Activated CD4-positive, alpha-beta T cell treated with anti-CD3 and anti-CD28 coated beads, Interleukin-2, Interleukin-6, amounts not matched to agents 100 ng/mL and 50 ng/mL, durations not matched to agents 16 hours and 8 hours (primary cell): ENCODE measurements around the gene NODAL.

Experiments used
- DNase-seq: peaks from one replicate; pipeline ENCODE4 v3.0.0-alpha.2; 2020

The NODAL gene

DNA sequence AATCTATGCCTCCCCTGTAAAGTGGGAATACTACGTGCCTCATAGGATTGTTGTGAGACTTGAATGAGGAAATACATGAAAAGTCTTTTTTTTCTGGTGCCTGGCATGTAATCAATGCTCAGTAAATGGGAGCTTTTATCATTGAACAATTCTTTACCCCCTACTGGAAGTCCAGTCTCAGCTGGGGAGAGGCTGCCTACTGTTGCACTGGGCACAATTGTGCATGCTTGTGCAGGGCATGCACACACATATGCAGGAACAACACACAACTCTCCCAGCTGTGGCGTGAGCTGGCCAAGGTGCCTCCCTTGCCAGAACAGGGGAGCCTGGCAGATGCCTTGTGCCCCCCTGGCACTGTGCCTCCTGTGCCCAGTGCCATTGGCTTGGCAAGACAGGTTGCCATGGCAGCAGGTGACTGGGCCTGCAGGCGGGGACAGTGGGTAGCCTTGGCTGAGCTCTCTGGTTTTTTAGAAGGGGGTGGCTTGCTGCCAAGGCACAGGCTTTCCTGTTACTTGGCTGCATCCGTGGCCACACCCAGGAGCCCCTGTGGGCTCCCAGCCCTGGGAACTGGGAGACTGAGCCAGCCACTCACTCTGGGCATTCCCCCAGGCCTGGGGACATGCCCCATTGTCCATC lies 21.0 kb upstream of the NODAL start:
- no peak for DNase-seq

DNA sequence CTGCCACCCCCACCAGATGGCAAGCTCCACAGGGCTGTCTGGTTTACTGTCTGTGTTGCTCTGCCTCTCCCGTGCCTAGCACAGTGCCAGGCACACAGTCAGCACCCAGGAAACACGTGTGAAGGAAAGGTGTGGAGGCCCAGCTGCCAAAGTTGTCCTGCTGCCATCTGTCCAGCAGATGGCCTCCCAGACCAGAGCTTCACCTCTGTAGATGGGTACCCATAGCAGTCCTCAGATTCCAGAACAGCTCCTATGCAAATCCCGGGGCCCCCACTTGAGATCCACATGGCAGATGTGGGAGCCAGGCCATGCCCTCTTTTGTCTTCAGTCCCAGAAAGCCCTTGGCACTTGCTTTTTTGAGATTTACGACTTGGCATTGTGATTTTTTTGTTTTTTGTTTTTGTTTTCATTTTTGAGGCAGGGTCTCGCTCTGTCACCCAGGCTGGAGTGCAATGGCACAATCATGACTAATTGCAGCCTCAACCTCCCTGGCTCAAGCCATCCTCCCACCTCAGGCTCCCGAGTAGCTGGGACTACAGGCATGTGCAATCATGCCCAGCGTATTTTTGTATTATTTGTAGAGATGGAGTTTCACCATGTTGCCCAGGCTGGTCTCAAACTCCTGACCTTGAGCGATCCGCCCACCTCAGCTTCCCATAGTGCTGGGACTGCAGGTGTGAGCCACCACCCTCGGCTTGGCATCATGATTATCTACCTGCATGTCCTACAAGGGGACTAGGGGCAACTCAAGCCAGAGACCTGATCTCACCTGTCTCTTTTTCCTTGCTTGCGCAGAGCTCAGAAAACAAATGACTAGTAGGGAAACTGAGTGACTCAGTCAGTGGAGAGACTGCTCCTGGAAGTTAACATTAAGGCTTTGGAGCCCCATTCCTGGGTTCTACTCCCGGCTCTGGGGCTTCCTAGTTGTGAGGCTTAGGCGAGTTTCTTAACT lies 20.2 kb upstream of the NODAL start:
- peak; percentile 64 for DNase-seq

DNA sequence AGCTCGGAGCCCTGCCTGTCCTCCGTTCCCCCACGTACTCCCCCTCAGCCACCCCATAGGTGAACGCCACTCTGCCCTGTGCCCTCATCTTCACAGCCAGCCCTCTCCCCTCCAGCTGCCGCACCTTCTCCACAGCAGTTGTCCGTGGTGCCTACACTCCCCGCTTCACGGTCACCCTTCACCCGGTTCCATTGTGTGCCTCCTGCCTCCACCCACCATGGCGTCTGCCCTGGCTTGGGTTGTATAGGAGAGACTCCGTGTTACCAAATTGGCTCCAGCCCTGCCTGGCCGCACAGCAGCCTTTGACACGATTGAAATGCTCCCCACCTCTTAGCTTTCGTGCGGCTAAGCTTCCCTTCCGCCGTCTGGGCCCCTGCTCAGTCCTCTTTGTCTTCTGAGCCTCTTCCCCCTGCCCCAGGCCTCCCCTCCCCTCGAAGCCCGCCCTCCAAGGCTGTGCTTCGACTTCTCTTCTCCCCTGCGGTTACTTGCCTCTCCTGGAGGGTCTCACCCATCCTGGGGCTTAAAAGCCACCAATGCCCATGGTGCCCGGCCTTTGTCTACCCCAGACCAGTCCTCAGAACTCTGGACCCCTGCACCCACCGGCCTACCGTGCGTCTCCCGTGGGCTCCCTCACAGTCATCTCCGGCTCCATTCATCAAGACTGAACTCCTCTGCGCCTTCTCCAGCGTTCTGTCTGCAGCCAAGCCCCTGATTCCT lies 18.5 kb upstream of the NODAL start:
- DNase-seq, result no peak

DNA sequence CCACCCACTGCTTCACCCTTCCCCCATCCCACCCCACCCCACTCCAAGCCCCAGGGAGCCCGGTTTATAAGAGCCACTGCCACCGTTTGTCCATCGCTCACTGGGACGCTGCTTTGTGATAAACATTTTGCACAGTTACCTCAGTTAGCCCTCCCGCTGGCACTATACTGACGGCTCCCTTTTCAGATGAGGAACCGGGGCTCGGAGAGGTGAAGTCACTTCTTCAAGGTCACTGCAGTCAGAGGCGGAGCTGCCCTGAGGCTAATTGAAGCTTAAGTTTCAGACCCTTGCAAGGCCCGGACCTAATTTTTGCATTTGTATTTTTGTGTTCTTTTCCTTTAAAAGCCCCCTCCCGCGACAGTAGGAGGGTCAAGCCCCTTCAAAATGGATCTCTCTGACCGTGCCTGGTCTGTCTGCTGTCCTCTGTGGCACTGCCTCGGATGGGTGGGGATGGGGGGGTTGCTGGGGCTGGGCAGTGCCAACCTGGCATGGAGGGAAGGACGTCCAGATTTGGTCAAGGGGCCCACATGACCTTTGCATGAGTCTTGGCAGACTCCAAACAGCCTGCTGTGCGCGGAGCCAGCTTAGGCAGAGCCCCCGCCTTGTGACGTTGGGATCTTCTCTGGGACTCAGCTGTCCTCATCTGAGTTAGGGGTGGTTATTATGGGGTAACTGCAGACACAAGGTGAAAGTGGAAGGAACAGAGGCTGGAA lies 17.7 kb upstream of the NODAL start:
- no peak for DNase-seq

DNA sequence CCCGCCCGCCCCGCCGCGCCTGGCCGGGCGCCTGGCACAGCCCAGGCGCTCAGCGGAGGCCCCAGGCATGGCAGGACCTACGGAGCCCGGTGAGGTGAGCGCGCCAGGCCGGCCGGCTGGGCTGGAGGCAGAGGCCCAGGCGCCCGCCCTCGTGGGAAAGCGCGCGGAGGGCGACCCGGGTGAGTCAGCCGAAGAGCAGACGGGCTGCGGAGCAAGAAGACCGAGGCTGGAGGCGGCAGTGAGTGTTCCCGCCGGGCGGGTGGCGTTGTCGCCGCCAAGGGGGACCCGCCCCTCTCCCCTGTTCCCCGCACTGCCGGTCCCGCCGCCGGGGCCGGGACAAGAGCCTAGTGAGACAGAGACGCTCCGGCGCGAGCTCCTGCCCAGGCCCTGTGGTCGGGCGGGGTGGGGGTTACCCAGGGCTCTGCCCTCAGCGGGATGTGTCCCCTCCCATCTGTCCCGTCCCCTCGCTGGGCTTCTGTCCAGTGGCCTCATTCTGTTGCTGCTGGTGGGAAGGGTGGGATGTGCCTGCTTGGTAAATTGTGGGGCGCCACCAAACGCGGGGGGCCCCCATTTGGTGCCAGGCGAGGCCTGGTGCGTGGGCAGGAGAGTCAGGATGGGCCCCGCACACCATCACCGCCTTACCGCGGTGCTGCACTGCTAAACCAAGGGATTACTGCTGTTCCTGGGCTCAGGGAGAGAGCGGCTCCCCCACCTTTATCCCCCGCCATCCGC lies 17.0 kb upstream of the NODAL start:
- DNase-seq, result peak; percentile 28

DNA sequence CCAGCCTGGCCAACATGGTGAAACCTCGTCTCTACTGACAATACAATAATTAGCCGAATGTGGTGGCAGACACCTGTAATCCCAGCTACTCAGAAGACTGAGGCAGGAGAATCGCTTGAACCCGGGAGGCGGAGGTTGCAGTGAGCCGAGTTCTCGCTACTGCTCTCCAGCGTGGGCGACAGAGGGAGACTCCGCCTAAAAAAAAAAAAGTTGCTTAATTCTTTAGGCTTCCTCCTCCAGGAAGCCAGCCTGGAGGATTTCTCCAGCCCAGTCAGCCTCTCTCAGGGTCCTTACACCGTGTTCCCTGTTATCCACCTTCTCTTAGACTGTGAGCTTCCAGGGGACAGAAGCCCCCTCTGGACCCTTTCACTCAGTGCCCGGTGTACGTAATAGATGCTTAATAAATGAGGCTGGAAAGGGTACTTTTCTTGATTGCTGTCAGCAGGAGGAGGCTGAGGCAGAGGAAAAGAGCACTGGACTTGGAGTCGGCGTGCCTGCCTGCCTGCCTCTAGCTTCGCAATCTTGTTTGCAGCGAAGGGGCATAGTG lies 16.4 kb upstream of the NODAL start:
- DNase-seq, result no peak

DNA sequence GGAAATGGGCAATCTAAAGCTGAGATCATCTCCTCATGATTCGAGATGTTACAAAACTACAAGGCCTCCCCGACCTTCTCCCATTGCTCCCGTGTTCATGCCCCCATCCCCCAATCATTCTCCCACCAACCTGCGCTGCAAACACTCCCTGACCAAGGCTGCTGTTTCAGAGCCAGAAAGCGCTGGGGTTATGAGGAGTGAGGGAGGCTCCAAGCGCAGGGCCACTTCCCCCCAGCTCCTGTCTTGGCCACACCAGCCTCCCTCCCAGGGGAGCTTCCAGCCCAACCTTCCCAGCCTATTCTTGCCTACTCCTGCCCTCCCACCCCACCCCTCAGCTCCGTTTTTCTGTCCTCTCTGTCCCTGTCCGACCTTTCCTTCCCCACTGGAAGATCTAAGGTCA lies 14.7 kb upstream of the NODAL start:
- DNase-seq, result no peak

DNA sequence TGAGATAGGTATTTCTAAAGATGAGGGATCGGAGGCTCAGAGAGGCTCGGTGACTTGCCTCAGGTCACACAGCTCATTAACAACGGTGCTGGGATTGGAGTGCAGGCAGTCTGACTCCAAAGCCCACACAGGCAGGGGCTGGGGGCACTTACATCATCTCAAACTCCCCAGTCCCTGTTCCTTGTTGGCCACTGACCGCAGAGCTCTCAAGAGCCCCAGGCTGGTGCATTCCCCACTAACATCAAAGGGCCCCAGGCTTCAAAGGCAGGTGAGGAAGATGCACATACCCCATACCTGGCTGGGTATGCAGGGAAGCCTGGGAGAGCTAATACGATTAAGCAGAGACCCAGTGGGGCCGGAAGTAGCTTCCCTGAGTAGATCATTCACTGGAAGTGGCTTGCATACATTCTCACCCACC lies 13.7 kb upstream of the NODAL start:
- DNase-seq, result no peak

DNA sequence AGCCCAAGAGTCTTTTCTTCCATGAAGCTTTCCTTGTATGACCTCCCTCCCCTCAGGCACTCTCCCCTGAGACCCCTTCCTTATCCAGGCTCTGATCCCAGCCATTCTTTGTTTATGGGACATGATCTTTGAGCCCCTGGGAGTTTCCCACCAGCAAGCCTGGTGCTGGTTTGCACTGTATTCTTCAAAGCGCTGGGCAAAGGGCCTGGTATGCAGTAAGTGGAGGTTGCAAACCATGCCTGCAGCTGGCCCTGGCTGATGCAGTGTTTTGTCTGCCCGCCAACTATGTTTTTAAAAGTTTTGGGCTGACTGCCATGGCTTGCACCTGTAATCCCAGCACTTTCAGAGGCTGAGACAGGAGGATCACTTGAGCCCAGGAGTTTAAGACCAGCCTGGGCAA lies 6.8 kb upstream of the NODAL start:
- DNase-seq, result no peak

DNA sequence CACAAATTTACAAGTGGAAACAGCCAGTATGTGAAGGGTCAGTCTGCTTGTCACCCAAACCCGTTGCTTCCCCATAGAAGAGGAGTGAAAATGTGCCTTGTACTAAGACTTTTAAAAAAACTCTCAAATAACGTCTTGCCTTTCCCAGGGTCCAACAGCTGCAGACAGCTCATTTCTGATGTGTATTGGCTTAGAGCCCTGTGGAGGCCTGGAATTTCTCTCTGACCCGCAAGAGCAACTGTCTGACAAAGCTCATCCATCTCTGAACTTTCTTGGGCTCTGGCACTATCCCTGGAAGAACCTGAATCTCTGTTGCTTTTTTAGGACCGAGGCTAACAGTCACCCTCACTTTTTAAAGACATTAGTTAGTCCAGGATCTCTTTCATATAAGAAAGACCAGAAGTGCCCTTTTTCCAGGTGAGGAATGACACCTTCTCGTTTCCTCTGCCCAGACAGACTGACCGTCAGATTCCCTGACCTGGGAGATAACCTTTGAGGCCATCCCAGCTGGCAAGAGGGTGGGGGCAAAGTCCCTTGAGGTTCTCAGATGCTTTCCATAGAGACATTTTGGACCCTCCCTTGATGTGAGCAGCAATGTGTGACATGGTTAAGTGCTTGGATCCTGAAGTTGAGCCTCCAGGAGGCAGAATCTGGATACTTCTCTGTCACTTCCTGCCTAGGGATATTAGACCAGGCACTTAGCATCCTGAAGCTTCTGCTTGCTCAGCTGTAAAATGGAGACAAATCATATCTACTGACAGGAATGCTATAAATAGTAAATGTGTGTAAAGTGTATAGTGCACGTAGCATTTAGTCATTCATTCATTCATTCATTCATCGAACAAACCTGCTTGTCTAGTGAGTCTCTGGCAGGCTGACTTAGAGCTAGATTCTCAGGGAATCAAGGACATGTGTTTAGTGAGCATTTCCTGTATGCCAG lies 4.5 kb upstream of the NODAL start:
- DNase-seq, result no peak

DNA sequence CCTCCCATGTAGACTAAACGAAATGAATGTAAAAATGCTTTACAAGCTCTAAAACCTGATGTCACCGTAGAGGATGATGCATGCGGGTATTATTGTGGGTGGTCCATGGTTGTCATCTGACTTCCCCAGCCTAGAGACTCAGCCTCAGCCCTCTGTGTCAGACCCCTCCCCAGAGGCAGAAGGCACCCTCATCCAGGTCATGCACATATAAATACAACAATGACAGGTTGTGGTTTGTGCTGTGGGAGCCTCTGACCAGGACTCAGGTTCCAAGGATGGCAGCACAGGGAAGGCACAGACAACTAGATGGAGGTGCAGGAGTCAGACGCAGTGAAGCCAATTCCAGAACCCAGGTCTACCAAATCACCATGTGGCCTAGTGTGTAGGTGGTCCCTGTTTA lies 3.3 kb upstream of the NODAL start:
- DNase-seq, result no peak

DNA sequence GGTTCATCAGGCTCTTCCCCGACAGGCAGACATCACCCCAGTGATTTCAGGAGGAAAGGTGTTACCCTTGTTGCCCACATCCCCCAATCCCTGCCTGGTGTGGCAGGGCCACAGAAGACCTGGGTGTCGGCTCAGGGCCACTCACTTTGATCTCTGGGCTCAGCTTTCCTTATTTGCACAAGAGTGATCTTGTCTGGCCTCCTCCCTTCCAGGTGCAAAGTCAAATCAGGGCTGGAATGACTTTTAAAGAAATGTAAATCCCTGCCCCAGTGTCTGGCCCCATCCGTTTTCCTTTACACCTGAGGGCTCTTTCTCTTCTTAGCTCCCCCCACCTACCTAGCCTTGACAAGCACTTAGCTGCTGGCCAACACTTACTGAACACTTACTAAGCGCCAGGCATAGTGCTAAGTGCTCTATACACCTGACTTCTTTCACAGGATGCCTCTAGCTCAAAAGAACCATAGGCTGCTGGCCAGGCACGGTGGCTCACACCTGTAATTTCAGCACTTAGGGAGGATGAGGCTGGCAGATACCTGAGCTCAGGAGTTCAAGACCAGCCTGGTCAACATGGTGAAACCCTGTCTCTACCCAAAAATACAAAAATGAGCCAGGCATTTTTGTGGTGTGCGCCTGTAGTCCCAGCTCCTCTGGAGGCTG lies 979 bp upstream of the NODAL start:
- no peak for DNase-seq

DNA sequence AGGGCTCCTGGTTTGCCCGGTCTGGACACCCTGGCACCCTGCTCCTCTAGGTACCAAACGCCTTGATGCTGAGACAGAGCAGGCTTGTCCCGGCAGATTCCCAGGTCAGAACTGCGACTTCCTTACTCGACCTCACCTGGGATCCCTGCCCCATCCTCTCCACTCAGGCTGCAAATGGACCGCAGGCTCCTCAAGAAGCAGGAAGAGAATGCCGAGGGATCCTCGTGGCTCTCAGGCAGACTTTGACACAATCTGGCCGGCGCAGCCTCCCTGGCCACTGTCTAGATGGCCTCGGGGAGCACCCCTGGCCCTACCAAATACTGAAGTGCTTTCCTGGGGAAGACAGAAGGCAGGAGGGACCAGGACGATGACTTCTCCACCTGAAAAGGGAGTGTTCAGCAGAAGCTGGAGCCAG lies 421 bp upstream of the NODAL start:
- DNase-seq, result no peak

DNA sequence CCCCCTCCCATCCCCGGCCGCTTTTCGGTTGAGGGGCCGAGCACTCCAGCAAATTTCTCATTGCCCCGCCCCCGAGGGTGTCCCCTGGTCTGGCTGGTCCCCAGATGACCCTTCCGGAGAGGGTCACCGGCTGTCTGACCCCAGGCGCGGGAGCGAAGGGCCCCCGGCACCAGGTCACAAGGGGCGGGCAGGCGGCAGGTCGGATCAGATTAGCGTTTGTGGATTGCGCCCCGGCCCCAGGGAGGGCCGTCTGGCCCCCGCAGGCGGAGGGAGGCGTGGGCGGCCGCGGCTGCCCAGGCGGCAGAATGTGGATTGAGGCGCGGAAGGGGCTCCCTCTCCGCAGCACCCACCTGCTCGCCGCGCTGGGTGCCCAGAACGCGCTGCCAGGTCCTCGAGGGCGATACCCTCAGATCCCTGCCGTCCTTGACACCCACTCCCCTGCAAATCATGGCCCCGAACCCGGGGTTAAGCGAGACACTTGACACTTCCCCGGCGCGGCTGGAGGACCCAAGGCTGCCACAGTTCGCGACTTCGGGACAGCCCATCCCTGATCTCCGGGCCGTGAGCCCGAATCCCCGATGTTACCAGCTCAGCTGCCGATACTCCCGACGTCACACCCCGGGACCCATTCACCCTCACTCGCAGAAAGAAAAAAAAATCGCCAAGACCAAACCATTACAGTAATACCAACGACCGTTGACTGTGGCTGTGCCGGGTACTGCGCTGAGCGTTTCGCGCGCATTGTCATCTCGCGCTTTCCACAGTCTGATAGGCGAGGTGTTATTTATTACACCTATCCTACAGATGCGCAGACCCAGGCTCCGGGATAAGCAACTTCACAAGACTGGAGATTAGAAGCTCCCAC lies 953 bp downstream of the NODAL start:
- DNase-seq, result no peak

DNA sequence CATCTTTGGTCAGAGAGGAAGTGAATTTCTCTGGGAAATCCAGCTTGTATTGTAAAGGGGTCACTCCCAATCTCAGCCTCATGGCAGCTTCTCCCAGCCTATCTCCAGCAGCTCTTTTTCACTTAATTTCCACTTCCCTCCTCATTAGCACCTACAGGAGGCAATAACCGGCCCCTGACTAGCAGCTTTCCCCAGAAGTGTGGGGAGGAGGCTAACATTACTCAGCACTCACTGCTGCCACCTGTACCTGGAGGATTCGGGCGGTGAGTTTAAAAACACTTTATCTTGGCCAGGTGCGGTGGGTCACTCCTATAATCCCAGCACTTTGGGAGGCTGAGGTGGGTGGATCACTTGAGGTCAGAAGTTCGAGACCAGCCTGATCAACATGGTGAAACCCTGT lies 3.8 kb downstream of the NODAL start:
- no peak for DNase-seq

DNA sequence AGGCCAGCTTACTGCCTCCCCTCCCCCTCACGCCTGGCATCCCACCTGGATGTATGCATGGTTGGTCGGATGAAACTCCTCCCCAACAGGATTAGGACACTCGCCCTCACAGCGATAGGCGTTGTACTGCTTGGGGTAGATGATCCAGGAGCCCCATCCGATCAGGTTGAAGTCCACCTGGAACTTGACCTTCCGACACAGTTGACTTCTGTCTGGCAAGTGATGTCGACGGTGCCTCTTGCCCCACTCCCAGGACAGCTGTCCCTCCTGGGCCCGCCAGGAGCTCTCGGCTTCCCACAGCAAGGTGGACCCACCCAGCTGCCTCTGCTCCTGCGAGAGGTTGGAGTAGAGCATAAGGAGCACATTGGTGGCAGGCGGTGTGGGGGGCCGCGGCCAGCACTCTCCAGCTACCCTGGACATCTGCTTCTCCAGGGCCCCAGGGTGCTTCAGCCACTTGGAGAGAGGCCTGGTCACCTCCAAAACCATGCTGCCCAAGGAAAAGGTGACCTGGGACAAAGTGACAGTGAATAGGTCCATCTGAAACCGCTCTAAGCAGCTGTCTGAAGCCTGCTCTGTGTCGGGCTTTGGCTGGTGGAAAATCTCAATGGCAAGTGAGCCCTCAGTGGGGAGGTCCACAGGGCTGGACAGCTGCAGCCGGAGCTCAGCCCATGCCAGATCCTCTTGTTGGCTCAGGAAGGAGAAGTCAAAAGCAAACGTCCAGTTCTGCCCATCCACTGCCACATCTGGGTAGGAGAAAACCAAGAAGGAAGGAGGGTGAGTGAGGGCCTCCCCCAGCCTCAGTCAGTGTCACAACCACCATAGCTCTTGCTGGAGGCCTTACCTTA lies 6.0 kb downstream of the NODAL start:
- DNase-seq, result no peak

DNA sequence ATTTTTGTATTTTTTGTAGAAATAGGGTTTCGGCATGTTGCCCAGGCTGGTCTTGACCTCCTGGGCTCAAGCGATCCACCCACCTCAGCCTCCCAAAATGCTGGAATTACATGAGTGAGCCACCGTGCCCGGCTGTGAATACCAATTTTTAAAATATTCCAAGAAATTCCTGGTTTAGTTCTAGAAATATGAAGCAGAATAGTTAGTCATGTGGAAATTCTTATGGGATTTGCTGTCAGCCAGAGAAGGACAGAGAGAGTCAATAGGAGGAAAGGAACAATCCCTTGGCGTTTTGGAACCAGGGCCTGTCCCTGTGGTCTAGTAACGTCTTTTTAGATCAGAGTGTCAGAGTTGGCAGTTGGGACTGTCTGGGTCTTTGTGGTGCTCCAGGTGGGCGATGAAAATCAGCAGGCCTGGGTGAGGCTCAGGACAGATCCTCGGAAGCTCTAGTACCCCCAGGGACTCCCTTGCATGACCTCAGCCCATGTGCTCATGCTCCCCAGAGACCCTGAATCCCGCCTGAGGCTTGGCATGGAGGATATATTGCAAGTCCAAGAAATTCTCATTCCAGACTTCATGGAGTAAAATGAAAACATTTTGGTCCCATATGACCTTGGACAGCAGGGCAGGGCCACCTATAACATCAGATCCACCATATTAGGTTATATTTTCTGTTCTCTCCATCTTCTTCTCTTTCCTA lies 7.8 kb downstream of the NODAL start:
- no peak for DNase-seq
